NB4 (cell line): Measurements from ENCODE around the gene NUDT7.

Experiments
- DNase-seq: peaks from one replicate; pipeline ENCODE4 v3.0.0; 2010; ENCODE audit warnings: low read depth
- H3K4me3 ChIP-seq: one replicate; pipeline ENCODE4 v1.5.1; 2011; ENCODE audit warnings: mild to moderate bottlenecking, low read depth, low read length, moderate library complexity
- CTCF ChIP-seq: IDR thresholded peaks from one replicate; pipeline ENCODE4 v1.5.1; 2012; ENCODE audit warnings: low read depth, low read length
- MAX ChIP-seq: IDR thresholded peaks from 2 replicates; pipeline ENCODE4 v1.6.1; 2011; ENCODE audit warnings: low read depth, low read length
- MYC ChIP-seq: IDR thresholded peaks from 2 replicates; pipeline ENCODE4 v1.6.1; 2011; ENCODE audit warnings: low read depth, low read length
- POLR2A ChIP-seq: IDR thresholded peaks from 2 replicates; pipeline ENCODE4 v1.6.1; 2011; ENCODE audit warnings: mild to moderate bottlenecking; ENCODE audit not compliant: insufficient read length; ENCODE audit errors: extremely low read depth

The NUDT7 gene

GRCh38 chr16:77759201-77759600 is 36.9 kb downstream of the NUDT7 start:
- no peak overlapping the region for H3K4me3 ChIP-seq
- TF ChIP-seq POLR2A (no peak), MYC (no peak), MAX (no peak), CTCF (no peak)
- DNase-seq: peak; percentile 49

GRCh38 chr16:77759821-77760220 is 37.5 kb downstream of the NUDT7 start:
- TF ChIP-seq MYC: no peak
- TF ChIP-seq POLR2A: no peak
- no peak for TF ChIP-seq CTCF
- no peak for TF ChIP-seq MAX
- peak; percentile 45 for DNase-seq

GRCh38 chr16:77760800-77761199 is 38.5 kb downstream of the NUDT7 start:
- peak; percentile 74 for DNase-seq
- H3K4me3 ChIP-seq: no peak overlapping the region
- TF ChIP-seq CTCF (no peak), POLR2A (no peak), MAX (no peak), MYC (no peak)

More at GRCh38 chr16:77759821-77760220, 37.5 kb downstream of the NUDT7 start:
- no peak overlapping the region for H3K4me3 ChIP-seq

GRCh38 chr16:77761204-77761603 is 38.9 kb downstream of the NUDT7 start:
- no peak for DNase-seq
- no peak for TF ChIP-seq POLR2A
- TF ChIP-seq MYC: no peak
- no peak for TF ChIP-seq MAX
- no peak for TF ChIP-seq CTCF
- no peak overlapping the region for H3K4me3 ChIP-seq

GRCh38 chr16:77762262-77762661 is 39.9 kb downstream of the NUDT7 start:
- DNase-seq: no peak
- H3K4me3 ChIP-seq: no peak overlapping the region
- no peak for TF ChIP-seq MAX
- TF ChIP-seq POLR2A: no peak
- no peak for TF ChIP-seq MYC

GRCh38 chr16:77763994-77764393 is 41.7 kb downstream of the NUDT7 start:
- TF ChIP-seq MYC (no peak), POLR2A (no peak), MAX (no peak), CTCF (no peak)
- H3K4me3 ChIP-seq: no peak overlapping the region
- no peak for DNase-seq
